HEK293 (cell line): ENCODE measurements around the gene ENTREP1.

Experiments
- BCL6B ChIP-seq: fragments of 450-650 bp; formaldehyde crosslinking; IDR thresholded peaks from 2 replicates; pipeline ENCODE4 v1.5.1; 2017; ENCODE audit warnings: missing biosample characterization, missing genetic modification characterization
- CTCF ChIP-seq: fragments of 450-650 bp; formaldehyde crosslinking; IDR thresholded peaks from 2 replicates; pipeline ENCODE4 v1.5.1; 2016; ENCODE audit warnings: missing biosample characterization, missing genetic modification characterization
- REST ChIP-seq: fragments of 450-650 bp; formaldehyde crosslinking; IDR thresholded peaks from 2 replicates; pipeline ENCODE4 v1.5.1; 2016; ENCODE audit warnings: missing biosample characterization, missing genetic modification characterization
- ZNF121 ChIP-seq: fragments of 450-650 bp; formaldehyde crosslinking; IDR thresholded peaks from 2 replicates; pipeline ENCODE4 v1.5.1; 2016; ENCODE audit warnings: missing biosample characterization, missing genetic modification characterization

GRCh38 chr9:69427286-69427685, 102.3 kb downstream of the ENTREP1 start:
- no peak for TF ChIP-seq CTCF
- TF ChIP-seq BCL6B (tag by site-specific recombination), result no peak
- TF ChIP-seq REST (tag by site-specific recombination), result no peak
- TF ChIP-seq ZNF121, result no peak
